DND-41 (cell line): ENCODE measurements around the gene IARS2.

Experiments
- ATAC-seq: fragments of 200-7000 bp; cut with Tn5 transposase; 3 replicates; pipeline ENCODE4 v1.9.1; 2021; ENCODE audit warnings: low read depth; ENCODE audit not compliant: insufficient read depth
- DNase-seq: peaks from one replicate; pipeline ENCODE4 v3.0.0-alpha.2; 2020
- H2AFZ ChIP-seq: 2 replicates; pipeline ENCODE4 v1.6.0; 2012; ENCODE audit warnings: low read depth, low read length
- H3K27ac ChIP-seq: 2 replicates; pipeline ENCODE4 v1.5.1; 2012; ENCODE audit warnings: low read length, inconsistent platforms
- H3K27me3 ChIP-seq: fragments of 200-600 bp; sonication (generic); 2 replicates; pipeline ENCODE4 v1.6.0; 2012; ENCODE audit warnings: low read length, mild to moderate bottlenecking, inconsistent platforms; ENCODE audit not compliant: insufficient read depth, poor library complexity
- H3K36me3 ChIP-seq: 2 replicates; pipeline ENCODE4 v1.5.1; 2012; ENCODE audit warnings: low read length, inconsistent platforms; ENCODE audit not compliant: insufficient read depth
- H3K4me1 ChIP-seq: 2 replicates; pipeline ENCODE4 v1.5.1; 2012; ENCODE audit warnings: mild to moderate bottlenecking, low read length; ENCODE audit not compliant: insufficient read depth
- H3K4me2 ChIP-seq: 2 replicates; pipeline ENCODE4 v1.6.0; 2012; ENCODE audit warnings: mild to moderate bottlenecking, moderate library complexity, low read length, inconsistent platforms; ENCODE audit not compliant: insufficient read depth
- H3K4me3 ChIP-seq, 2 experiments: fragments of 200-600 bp in 1 of 2; shearing (Covaris generic) in 1 of 2; 2 replicates each; pipeline ENCODE4 v1.5.1; 2012 to 2016; ENCODE audit warnings: inconsistent platforms in 2 of 2, low read length in 2 of 2, mild to moderate bottlenecking in 2 of 2, low read depth in 1 of 2, moderate library complexity in 1 of 2
- H3K79me2 ChIP-seq: 2 replicates; pipeline ENCODE4 v1.6.0; 2012; ENCODE audit warnings: low read length, inconsistent platforms; ENCODE audit not compliant: insufficient read depth
- H3K9ac ChIP-seq: 2 replicates; pipeline ENCODE4 v1.6.0; 2012; ENCODE audit warnings: low read depth, mild to moderate bottlenecking, inconsistent platforms, low read length, moderate library complexity
- H3K9me3 ChIP-seq: 2 replicates; pipeline ENCODE4 v1.5.1; 2012; ENCODE audit warnings: low read length, moderate library complexity, mild to moderate bottlenecking, inconsistent platforms; ENCODE audit not compliant: insufficient read depth, severe bottlenecking
- H4K20me1 ChIP-seq: 2 replicates; pipeline ENCODE4 v1.6.0; 2012; ENCODE audit warnings: low read length; ENCODE audit not compliant: insufficient read depth
- CTCF ChIP-seq: IDR thresholded peaks from 2 replicates; pipeline ENCODE4 v1.5.1; 2012; ENCODE audit warnings: borderline replicate concordance, low read length, moderate library complexity, mild to moderate bottlenecking; ENCODE audit not compliant: poor library complexity, severe bottlenecking; ENCODE audit errors: extremely low read depth
- EZH2 ChIP-seq: IDR thresholded peaks from 3 replicates; pipeline ENCODE4 v1.6.1; 2012; ENCODE audit warnings: borderline replicate concordance, low read depth, mild to moderate bottlenecking, moderate library complexity, low read length, inconsistent platforms; ENCODE audit not compliant: severe bottlenecking

Gene IARS2

GRCh38 chr1:220170836-220171526 is 77.0 kb downstream of the IARS2 start:
- Histone ChIP-seq H4K20me1 (no peaks in the 10 kb centered on the region), H3K4me2 (no peak overlapping the region), H3K27me3 (no peaks in the 10 kb centered on the region), H3K4me1 (no peaks in the 10 kb centered on the region), H3K79me2 (no peaks in the 10 kb centered on the region), H3K27ac (no peak overlapping the region), H3K4me3 (no peak overlapping the region), H3K9ac (no peak overlapping the region), H3K9me3 (no peaks in the 10 kb centered on the region), H2AFZ (no peak overlapping the region), H3K36me3 (peaks cover 63% of the 10 kb centered on the region)
- ATAC-seq, result no peak
- TF ChIP-seq EZH2 (no peak), CTCF (no peak)
- no peak for DNase-seq

GRCh38 chr1:220176540-220176939 is 82.6 kb downstream of the IARS2 start:
- DNase-seq (no peak), ATAC-seq (no peak)
- Histone ChIP-seq H3K27me3 (no peaks in the 10 kb centered on the region), H3K9ac (no peak overlapping the region), H3K36me3 (peaks cover 47% of the 10 kb centered on the region), H3K27ac (no peak overlapping the region), H3K4me3 (no peak overlapping the region), H3K79me2 (no peaks in the 10 kb centered on the region), H3K9me3 (no peaks in the 10 kb centered on the region), H4K20me1 (no peaks in the 10 kb centered on the region), H3K4me1 (no peaks in the 10 kb centered on the region), H2AFZ (no peak overlapping the region), H3K4me2 (no peak overlapping the region)
- no peak for TF ChIP-seq CTCF
- TF ChIP-seq EZH2, result no peak

GRCh38 chr1:220182111-220182510 is 88.2 kb downstream of the IARS2 start:
- no peaks in the 10 kb centered on the region for H4K20me1 ChIP-seq
- H3K27me3 ChIP-seq, result no peaks in the 10 kb centered on the region
- H3K4me3 ChIP-seq, result no peak overlapping the region
- no peak overlapping the region for H3K27ac ChIP-seq
- H3K79me2 ChIP-seq, result no peaks in the 10 kb centered on the region
- TF ChIP-seq CTCF (no peak), EZH2 (no peak)
- H2AFZ ChIP-seq, result no peak overlapping the region
- DNase-seq (no peak), ATAC-seq (no peak)
- no peak overlapping the region for H3K4me2 ChIP-seq
- no peaks in the 10 kb centered on the region for H3K9me3 ChIP-seq
- H3K4me1 ChIP-seq, result no peaks in the 10 kb centered on the region
- no peak overlapping the region for H3K9ac ChIP-seq
- H3K36me3 ChIP-seq, result peaks cover 49% of the 10 kb centered on the region
